GM19395 (cell line): ENCODE results near the gene NKD2.

Source experiments
- ATAC-seq: cut with Tn5 transposase; IDR thresholded peaks from one replicate; pipeline ENCODE4 v1.9.1; 2021; ENCODE audit warnings: mild to moderate bottlenecking, moderate library complexity; ENCODE audit not compliant: unreplicated experiment

Gene NKD2

GRCh38 chr5:1029282-1029944, 20.8 kb downstream of the NKD2 start:
- no peak for ATAC-seq

GRCh38 chr5:1029945-1030625, 21.5 kb downstream of the NKD2 start:
- ATAC-seq = no peak

- no peak for ATAC-seq
Measured at GRCh38 chr5:1030801-1031271, 22.2 kb downstream of the NKD2 start.

GRCh38 chr5:1031306-1031959, 22.8 kb downstream of the NKD2 start:
- ATAC-seq = no peak

- ATAC-seq = no peak
Measured at GRCh38 chr5:1032011-1032410, 23.4 kb downstream of the NKD2 start.

GRCh38 chr5:1032551-1033027, 24.0 kb downstream of the NKD2 start:
- ATAC-seq = no peak

GRCh38 chr5:1033178-1033577, 24.6 kb downstream of the NKD2 start:
- ATAC-seq = no peak

- no peak for ATAC-seq
Measured at GRCh38 chr5:1033606-1034420, 25.2 kb downstream of the NKD2 start.

- ATAC-seq = no peak
Measured at GRCh38 chr5:1034421-1034905, 25.9 kb downstream of the NKD2 start.

GRCh38 chr5:1034986-1035385, 26.4 kb downstream of the NKD2 start:
- no peak for ATAC-seq

- ATAC-seq = no peak
Measured at GRCh38 chr5:1035421-1036405, 27.1 kb downstream of the NKD2 start.

- no peak for ATAC-seq
Measured at GRCh38 chr5:1036504-1037122, 28.0 kb downstream of the NKD2 start.

GRCh38 chr5:1037123-1037670, 28.6 kb downstream of the NKD2 start:
- ATAC-seq = no peak

GRCh38 chr5:1037671-1038416, 29.2 kb downstream of the NKD2 start:
- ATAC-seq = no peak

- no peak for ATAC-seq
Measured at GRCh38 chr5:1038417-1039209, 30.0 kb downstream of the NKD2 start.

- ATAC-seq = no peak
Measured at GRCh38 chr5:1039210-1039548, 30.6 kb downstream of the NKD2 start.

- ATAC-seq = no peak
Measured at GRCh38 chr5:1039706-1040260, 31.2 kb downstream of the NKD2 start.
